ENCODE results near the gene CFAP77.

GRCh38 chr9:132516911-132517310 lies 106.9 kb downstream of the CFAP77 start:
- TF ChIP-seq SUZ12 (IDR thresholded peaks at IDR 0.05) (no peak), ELF4 (IDR thresholded peaks at IDR 0.05) (no peak), BHLHE40 (IDR thresholded peaks at IDR 0.05; ENCODE audit: borderline replicate concordance) (no peak), FOXK2 (IDR thresholded peaks at IDR 0.05) (no peak), FOXA1 (IDR thresholded peaks at IDR 0.05) (no peak)

Measured in HEK293T (cell line).